Activated CD8-positive, alpha-beta memory T cell treated with anti-CD3 and anti-CD28 coated beads, Interleukin-2, amount 50 U/mL, for 24 hours (primary cell): ENCODE measurements around the gene LRRC32.

ENCODE experiments used
- DNase-seq: peaks from one replicate; pipeline ENCODE4 v3.0.0-alpha.2; 2020; ENCODE audit errors: extremely low read depth

Gene LRRC32

DNA sequence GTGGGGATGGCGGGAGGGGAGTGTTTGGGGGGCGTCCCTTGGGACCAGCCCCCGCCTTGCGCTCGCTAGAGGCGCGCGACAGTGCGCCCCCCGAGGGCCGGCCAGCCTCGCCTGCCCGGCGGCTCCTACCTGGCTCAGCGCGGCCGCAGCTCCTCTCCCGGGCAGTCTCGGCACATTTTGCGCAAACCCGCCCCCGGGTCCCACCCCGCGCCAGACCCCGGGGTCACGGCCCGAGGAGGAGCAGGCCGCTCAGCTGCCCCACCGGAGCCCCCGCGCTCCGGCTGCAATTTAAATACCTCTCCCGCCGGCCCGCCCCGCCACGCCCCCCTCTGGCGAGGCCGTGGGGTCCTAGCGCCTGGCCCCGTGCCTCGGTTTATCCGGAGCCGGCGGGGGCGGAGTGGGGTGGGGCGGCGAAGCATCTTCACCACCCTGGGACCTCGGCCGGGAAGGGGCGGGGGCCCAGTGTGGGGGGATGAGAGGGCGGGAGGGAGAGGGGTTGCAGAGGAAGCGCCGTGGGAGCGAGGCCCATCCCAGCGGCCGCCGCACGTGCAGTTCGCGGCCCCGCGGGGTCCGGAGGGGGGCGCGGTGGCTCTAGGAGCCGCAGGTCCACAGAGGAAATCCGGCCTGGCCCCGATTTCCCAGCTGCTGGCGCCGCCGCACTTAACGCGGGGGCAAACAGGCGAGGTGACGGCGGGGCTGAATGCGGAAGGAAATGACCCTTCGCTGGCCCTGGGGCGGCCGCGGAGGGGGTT is at the start of gene LRRC32:
Gene LRRC32 (minus strand): TSS at position 263 of the 752 bp plus-strand sequence. CDS start 4,793 bp downstream, outside the sequence.
- DNase-seq = no peak

DNA sequence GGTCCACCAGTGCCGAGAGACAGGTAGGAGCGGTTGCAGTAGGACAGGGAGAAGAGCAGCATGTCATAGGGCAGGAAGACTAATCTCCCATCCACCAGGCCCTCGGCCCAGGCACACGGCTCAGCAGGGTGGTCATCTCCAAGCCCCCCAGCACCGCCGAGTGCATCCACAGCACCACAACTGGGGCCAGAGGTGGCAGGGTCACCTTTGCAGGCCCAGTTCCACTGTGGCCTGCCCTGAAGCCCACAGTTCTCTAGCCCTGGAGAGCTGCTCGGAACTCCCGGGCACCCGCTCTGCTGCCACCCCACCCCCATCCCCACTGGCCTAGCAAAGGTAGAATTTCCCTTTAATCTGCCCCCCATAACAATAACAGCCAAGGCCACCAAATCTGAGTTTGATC is 49.1 kb upstream of the LRRC32 start:
- no peak for DNase-seq

DNA sequence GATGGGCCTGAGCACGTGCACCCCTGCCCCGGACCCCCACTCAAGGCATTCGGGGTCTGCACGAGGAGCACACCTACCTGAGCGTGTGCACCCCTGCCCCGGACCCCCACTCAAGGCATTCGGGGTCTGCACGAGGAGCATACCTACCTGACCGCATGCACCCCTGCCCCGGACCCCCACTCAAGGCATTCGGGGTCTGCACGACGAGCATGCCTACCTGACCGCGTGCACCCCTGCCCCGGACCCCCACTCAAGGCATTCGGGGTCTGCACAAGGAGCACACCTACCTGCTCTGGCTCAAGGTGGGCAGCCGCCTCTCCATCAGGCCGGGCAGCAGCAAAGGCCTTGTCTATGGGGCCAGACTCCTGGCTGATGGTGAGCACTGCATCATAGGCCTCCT is 48.7 kb upstream of the LRRC32 start:
- DNase-seq = no peak

DNA sequence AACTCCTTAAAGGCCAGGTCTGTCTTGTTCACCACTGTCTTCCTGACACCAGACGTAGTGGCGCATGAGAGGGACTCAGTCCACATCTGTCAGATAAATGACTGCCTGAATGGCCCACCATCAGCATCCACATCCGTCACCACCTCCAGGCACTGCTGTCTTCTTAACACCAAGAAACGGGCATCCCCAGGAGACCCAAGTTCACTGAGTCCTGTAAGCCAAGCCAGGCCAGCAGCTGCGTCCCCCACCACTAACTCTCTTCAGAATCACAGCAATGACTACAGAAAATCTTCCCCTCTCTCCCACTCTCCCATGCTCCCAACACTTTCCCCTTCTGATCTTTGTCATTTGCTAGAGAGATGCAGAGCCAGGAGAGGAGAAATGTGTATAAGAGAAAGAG is 47.3 kb upstream of the LRRC32 start:
- DNase-seq = no peak

DNA sequence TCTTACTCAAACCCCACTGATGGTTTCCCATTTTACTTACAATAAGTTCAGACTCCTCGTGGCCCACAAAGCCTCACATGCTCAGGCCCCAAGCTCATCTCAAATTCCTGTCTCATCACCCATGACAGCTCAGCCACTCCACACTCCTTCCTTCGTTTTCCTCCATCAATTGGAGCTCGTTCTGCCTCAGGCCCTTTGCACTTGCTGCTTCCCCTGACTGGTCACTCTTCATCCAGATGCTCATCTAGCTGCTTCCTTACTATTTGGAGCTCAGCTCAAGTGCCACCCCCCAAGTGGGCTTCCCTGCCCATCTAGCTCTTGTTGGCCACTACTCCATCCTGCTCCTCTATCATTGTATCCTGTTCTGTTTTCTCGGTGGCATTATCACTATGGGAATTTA is 46.8 kb upstream of the LRRC32 start:
- DNase-seq = no peak

DNA sequence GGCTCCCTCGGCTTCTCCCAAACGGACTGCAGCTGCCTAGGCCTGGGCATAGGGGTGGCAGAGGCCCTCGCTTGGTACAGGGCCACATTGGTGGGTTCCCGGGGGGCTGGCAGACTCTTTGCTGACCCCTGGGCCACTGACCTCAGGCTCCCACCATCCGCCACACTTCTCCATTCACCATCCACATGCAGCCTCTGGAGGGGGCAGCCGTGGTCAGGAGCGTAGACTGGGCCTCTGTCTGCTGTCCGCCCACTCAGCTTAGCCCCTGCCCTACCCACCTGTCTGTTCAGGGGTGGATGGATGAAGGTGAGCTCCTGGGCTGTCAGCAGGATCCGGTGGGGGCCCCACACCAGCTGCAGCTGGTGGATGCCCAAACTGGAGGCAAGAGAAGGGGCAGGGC is 45.7 kb upstream of the LRRC32 start:
- DNase-seq = no peak

DNA sequence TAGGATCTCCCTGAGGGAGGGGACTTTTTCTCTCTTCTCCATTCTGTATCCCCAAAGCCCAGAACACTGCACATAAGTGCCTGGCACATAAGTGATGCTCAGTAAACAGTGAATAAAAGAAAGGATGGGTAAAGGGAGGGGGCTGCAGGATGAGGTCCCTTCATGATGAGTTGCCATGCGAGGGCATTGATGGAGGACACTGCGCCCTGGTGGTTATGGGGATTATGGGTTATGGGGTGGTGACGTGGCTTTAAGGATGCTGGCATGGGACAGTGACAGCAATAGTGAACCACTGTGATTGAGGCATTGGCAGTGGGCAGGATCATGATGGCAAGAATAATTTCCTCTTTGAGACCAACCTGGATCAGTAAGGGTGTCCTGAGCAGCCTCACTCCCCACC is 43.9 kb upstream of the LRRC32 start:
- no peak for DNase-seq

GRCh38 chr11:76713499-76713898 is 43.0 kb upstream of the LRRC32 start:
- DNase-seq = no peak

- no peak for DNase-seq
These were observed 41.6 kb upstream of the LRRC32 start for GRCh38 chr11:76712125-76712524.

DNA sequence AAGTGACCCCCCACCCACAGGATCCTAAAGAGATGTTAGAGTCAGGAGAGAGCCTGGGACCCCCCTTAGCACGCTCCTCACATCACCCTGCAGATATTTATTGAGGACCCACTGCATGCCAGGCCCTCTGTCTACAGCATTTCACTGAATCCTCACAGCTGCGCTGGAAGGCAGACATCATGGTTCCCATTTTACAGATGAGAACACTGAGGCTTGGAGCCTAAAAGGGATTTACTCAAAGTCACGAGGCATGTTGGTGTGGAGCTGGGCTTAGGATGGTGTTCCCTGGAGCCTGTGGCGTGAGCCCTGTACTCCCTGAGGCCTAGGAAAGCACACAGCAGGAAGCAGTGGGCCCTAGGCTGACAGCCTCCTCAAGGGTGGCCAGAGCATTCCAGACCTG is 39.2 kb upstream of the LRRC32 start:
- DNase-seq = no peak

DNA sequence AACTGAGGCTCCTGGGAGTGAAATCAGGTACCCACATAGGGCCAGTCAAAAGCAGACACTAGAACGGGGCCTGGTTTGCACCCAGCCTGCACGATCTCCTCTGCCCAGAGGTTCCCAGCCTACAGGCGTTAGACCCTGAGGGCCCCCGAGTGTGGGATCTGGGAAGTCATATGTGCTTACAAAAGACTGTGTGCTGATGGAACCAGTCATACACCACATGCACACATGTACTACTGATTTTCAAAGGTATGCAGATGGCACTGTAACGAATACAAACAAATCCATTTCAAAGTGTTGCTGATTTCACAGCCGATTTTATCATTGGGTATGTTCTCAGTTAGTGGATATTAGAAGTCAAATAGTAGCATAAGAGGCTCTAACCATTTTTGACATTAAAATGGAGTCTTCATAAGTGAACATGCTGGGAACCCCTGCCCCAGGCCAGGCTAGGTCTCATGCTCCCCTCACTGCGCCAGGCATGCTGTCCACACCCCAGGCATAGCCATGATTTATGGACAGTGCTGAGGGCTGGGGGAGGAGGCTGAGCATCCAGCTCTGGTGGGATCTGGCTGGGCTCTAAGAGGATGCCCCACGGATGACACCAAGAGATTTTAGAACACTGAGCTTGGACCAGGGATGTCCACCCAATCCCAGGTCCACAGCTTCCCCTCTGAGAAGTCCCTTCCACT is 38.6 kb upstream of the LRRC32 start:
- DNase-seq = no peak

- DNase-seq = no peak
These were observed 36.8 kb upstream of the LRRC32 start for GRCh38 chr11:76707293-76707825.

DNA sequence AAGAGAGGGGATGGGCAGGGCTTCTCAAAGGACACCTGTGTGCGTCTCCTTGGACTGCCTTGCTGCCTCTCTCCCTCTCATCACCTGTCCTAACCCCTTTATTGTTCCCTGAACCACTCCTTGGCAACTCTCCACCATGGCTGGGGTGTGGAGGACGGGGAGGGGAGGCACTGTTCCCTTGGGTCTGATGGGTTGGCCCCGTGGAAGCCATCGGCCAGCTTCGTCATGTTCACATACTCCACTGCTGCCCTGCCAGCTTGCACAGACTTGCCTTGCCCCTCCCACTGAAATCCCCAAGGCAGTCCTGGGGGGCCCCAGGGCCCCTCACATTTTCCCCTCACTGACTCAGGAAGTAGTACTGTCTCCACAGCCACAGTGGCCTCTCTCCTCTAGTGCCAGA is 36.1 kb upstream of the LRRC32 start:
- no peak for DNase-seq

DNA sequence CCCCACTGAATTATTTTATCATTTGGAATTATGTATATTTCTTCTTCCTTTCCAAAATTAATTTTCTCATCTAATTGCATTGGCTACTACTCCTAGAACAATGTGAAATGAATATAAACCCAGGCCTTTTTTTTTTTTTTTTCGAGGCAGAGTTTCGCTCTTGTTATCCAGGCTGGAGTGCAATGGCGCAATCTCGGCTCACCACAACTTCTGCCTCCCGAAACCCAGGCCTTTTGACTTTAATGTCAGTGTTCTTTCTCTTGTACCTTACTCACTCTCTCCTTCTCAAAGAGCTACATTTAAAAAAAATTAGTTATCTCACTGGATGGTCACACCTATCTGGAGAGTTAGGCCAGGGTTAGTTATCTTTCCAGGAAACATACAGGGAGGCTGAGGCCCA is 35.3 kb upstream of the LRRC32 start:
- DNase-seq = no peak

DNA sequence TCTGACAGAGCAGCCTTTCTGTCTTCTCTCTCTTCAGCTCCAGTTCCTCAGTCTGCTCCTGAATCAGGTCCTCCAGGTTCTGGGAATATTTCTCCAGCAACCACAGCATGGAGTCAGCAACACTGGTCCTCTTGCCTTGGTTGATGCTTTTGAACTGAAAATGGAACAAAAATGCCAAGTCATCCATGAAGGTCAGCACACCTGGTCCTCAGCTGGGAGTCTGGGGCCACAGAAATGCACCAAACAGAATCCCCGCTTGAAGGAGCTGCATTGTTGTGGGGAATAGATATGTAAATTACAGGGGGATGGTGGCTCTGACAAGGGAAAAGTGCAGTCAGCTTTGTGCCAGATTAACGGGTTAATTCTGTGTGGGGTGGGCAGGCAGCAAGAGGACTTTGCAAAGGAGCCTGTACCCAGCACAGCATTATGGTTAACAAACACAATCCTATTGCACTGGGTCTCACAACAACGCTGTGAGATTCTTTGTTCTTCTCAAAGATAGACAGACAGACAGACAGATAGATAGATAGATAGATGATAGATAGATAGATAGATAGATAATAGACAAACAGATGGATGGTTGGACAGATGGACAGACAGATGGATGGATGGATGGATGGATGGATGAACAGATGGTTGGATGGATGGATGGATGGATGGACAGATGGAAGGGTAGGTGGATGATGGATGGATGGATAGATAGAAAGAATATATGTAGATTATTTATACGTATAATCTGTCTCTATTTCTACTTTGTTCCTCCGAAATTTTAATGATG is 33.8 kb upstream of the LRRC32 start:
- no peak for DNase-seq

- DNase-seq = no peak
These were observed 33.2 kb upstream of the LRRC32 start for GRCh38 chr11:76703707-76704106.

- no peak for DNase-seq
These were observed 32.0 kb upstream of the LRRC32 start for GRCh38 chr11:76702336-76703128.

GRCh38 chr11:76701294-76702040 is 30.9 kb upstream of the LRRC32 start:
- DNase-seq = no peak

DNA sequence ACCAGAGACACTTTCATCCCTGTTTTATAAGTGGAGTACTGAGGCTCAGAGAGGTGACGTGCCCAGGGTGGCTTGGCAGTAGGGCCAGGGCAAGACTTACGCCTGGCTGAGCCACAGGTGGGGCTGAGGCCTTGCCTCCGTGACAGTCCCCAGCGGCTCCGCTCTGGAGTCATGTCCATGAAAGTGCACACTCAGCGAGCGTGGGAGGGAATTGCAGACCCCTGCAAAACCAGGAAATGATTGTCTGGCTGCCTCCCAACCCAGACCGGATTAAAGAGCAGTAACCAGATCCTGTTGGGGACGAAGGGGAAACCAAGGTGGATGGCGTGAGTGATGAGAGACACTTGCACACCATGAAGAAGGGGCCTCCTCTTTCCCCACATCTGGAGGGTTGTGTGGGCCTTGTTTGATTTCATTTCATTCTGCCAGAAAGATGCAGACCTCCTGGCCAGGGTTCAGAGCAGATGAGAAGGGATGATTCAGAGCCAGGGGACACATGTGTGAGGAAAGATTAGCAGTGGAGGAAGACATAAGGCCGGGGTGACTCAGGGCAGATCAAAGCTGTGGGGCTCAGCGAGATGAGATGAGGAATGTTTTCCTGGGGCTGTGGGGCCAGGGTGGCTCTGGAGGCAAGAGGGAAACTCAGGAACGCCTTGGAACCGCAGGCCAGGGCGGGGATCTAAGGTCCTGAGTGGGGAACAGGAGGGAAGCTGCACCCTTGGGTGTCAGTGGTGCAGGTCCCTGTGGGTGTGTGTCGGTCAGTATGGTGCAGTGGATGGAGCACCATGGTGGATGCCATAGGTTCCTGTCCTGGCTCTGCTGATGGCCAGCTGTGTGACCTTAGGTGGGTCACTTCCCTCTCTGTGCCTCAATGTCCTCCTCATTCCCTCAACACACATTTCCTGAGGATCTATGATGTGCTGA is 29.9 kb upstream of the LRRC32 start:
- no peak for DNase-seq
